GM19351 (cell line): ENCODE results near the gene TMEM182.

Experiments
- ATAC-seq: cut with Tn5 transposase; IDR thresholded peaks from one replicate; pipeline ENCODE4 v1.9.1; 2021; ENCODE audit warnings: mild to moderate bottlenecking, moderate library complexity; ENCODE audit not compliant: unreplicated experiment

TMEM182 gene

GRCh38 chr2:102761763-102762162 is at the start of gene TMEM182:
Gene TMEM182, plus strand, starts transcription at chr2:102762031. Its CDS starts 187 bp downstream, at chr2:102762218.
- ATAC-seq, result no peak

GRCh38 chr2:102717308-102718018 is 44.4 kb upstream of the TMEM182 start:
- ATAC-seq, result no peak

GRCh38 chr2:102718387-102719316 is 43.2 kb upstream of the TMEM182 start:
- ATAC-seq, result no peak

GRCh38 chr2:102724016-102724490 is 37.8 kb upstream of the TMEM182 start:
- ATAC-seq, result no peak

- ATAC-seq, result no peak
Measured at GRCh38 chr2:102724553-102724952, 37.3 kb upstream of the TMEM182 start.

GRCh38 chr2:102726128-102727087 is 35.4 kb upstream of the TMEM182 start:
- peak; percentile 80 for ATAC-seq

GRCh38 chr2:102735416-102736109 is 26.3 kb upstream of the TMEM182 start:
- ATAC-seq, result no peak

- peak; percentile 24 for ATAC-seq
Measured at GRCh38 chr2:102736110-102736409, 25.8 kb upstream of the TMEM182 start.

GRCh38 chr2:102736410-102737409 is 25.1 kb upstream of the TMEM182 start:
- peak; percentile 84 for ATAC-seq

GRCh38 chr2:102737431-102737830 is 24.4 kb upstream of the TMEM182 start:
- peak; percentile 54 for ATAC-seq

- no peak for ATAC-seq
Measured at GRCh38 chr2:102743259-102743658, 18.6 kb upstream of the TMEM182 start.

GRCh38 chr2:102748107-102748506 is 13.7 kb upstream of the TMEM182 start:
- no peak for ATAC-seq

- peak; percentile 95 for ATAC-seq
Measured at GRCh38 chr2:102749938-102750337, 11.9 kb upstream of the TMEM182 start.

- ATAC-seq, result peak; percentile 54
Measured at GRCh38 chr2:102753563-102754159, 8.2 kb upstream of the TMEM182 start.

- no peak for ATAC-seq
Measured at GRCh38 chr2:102754456-102755145, 7.2 kb upstream of the TMEM182 start.

- no peak for ATAC-seq
Measured at GRCh38 chr2:102755284-102755683, 6.5 kb upstream of the TMEM182 start.

- no peak for ATAC-seq
Measured at GRCh38 chr2:102758439-102758838, 3.4 kb upstream of the TMEM182 start.

- no peak for ATAC-seq
Measured at GRCh38 chr2:102764083-102764482, 2.3 kb downstream of the TMEM182 start.
